ENCODE results near the gene CES2. TPM values are rescaled to one million over a fixed set of nuclear protein-coding genes. Genes with fewer than 3 reads are reported as not detected.
"Not testable (repeated sequence)": the region's sequence is repeated elsewhere in the genome, so short reads cannot be mapped to it uniquely, and the experiment has no call there.

Gene CES2
- total RNA-seq, 2 experiments from 2014 or later, result 59.3 to 62.6 TPM

DNA sequence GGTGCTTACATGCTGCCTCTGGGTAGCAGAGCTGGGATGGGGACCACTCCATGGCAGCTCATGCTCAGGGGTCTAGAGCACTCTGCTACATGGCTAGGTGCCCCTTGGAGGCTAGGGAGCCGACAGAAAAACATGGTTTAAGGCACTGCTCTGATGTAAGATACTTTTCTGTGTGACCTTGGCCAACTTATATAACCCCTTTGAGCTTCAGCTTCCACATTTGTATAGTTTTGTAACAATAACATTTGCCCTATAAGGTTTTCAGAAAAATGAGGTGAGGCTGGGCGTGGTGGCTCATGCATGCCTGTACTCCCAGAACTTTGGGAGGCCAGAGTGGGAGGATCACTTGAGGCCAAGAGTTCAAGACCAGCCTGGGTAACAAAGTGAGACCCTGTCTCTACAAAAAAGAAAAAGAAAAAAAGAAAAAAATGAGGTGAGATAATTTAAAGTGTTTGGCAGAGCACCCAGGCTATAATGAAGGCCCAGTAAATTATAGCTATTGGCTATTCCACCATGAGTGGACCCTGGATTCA is 56.3 kb downstream of the CES2 start:
- no peaks in the 10 kb centered on the region for H3K27me3 ChIP-seq (ENCODE audit: control insufficient read depth in 1 of 2, insufficient read depth in 2 of 2, low read length in 2 of 2)
- H3K9me3 ChIP-seq (ENCODE audit: control insufficient read depth in 1 of 2, insufficient read depth in 1 of 2, low read length in 2 of 2), result no peaks in the 10 kb centered on the region
- H3K36me3 ChIP-seq (ENCODE audit: insufficient read depth, low read length), result no peaks in the 10 kb centered on the region
- Mint-ChIP-seq H3K4me3 (no peak overlapping the region), H3K36me3 (ENCODE audit: low read depth) (no peaks in the 10 kb centered on the region), H3K27ac (no peak overlapping the region), H3K27me3 (no peaks in the 10 kb centered on the region), H3K9me3 (no peaks in the 10 kb centered on the region), H3K4me1 (ENCODE audit: low read depth) (no peaks in the 10 kb centered on the region)
- H3K27ac ChIP-seq (ENCODE audit: low read depth in 1 of 2, low read length in 2 of 2), result no peak overlapping the region
- CTCF ChIA-PET, result interaction anchor here (0.9 kb wide), 1 partner anchor 164 kb away, joined by 3 read pairs; no protein-coding TSS in a partner anchor
- H3K4me1 ChIP-seq (ENCODE audit: insufficient read depth, low read length), result no peaks in the 10 kb centered on the region
- no peak for DNase-seq
- no peak overlapping the region for H3K4me3 ChIP-seq (ENCODE audit: low read length)
- TF ChIP-seq, protein P1, sequence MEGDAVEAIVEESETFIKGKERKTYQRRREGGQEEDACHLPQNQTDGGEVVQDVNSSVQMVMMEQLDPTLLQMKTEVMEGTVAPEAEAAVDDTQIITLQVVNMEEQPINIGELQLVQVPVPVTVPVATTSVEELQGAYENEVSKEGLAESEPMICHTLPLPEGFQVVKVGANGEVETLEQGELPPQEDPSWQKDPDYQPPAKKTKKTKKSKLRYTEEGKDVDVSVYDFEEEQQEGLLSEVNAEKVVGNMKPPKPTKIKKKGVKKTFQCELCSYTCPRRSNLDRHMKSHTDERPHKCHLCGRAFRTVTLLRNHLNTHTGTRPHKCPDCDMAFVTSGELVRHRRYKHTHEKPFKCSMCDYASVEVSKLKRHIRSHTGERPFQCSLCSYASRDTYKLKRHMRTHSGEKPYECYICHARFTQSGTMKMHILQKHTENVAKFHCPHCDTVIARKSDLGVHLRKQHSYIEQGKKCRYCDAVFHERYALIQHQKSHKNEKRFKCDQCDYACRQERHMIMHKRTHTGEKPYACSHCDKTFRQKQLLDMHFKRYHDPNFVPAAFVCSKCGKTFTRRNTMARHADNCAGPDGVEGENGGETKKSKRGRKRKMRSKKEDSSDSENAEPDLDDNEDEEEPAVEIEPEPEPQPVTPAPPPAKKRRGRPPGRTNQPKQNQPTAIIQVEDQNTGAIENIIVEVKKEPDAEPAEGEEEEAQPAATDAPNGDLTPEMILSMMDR (IDR thresholded peaks at IDR 0.05), result no peak
- POLR2A ChIA-PET, result no interaction called here
- no peak for ATAC-seq (ENCODE audit: poor library complexity)
- intact Hi-C loops (cut with DNase I, micrococcal nuclease), result no loop called here

DNA sequence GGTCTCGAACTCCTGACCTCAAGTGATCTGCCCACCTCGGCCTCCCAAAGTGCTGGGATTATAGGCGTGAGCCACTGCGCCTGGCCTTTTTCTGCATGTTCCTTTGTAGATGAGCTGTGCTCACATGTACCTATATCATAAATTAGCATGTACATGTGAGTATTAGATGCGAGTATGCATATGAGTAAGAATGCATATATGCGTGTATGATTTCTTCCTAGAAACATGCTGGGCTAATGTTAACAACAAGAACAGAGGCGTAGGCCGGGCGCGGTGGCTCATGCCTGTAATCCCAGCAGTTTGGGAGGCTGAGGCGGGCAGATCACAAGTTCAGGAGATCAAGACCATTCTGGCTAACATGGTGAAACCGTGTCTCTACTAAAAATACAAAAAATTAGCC is 58.2 kb downstream of the CES2 start:
- H3K36me3 ChIP-seq (ENCODE audit: insufficient read depth, low read length); H3K27ac ChIP-seq (ENCODE audit: low read depth in 1 of 2, low read length in 2 of 2); CTCF ChIA-PET; H3K4me3 ChIP-seq (ENCODE audit: low read length); H3K27ac Mint-ChIP-seq; H3K27me3 Mint-ChIP-seq; H3K36me3 Mint-ChIP-seq (ENCODE audit: low read depth); H3K9me3 Mint-ChIP-seq; H3K4me3 Mint-ChIP-seq; H3K9me3 ChIP-seq (ENCODE audit: control insufficient read depth in 1 of 2, insufficient read depth in 1 of 2, low read length in 2 of 2); H3K4me1 Mint-ChIP-seq (ENCODE audit: low read depth); H3K27me3 ChIP-seq (ENCODE audit: control insufficient read depth in 1 of 2, insufficient read depth in 2 of 2, low read length in 2 of 2); ATAC-seq (ENCODE audit: poor library complexity); intact Hi-C loops (cut with DNase I, micrococcal nuclease); POLR2A ChIA-PET; H3K4me1 ChIP-seq (ENCODE audit: insufficient read depth, low read length); DNase-seq: not testable (repeated sequence)

Other genes starting within 250 kb of the CES2 start
- 1 to 10 TPM; 1.1 to 1.6 TPM for gene CMTM4, start 238.8 kb upstream of the CES2 start, total RNA-seq
- 10 to 100 TPM; 81.8 to 82.4 TPM for gene DYNC1LI2, start 183.9 kb upstream of the CES2 start, total RNA-seq
- gene TERB1, start 133.9 kb upstream of the CES2 start, total RNA-seq, result under 1 TPM; 0.11 to 0.22 TPM
- gene NAE1, start 104.5 kb upstream of the CES2 start, total RNA-seq, result 10 to 100 TPM; 89.1 to 91.2 TPM
- not detected for gene CA7, start 91.1 kb upstream of the CES2 start, total RNA-seq
- 1 to 10 TPM; 3.3 to 5.9 TPM for gene PDP2, start 55.0 kb upstream of the CES2 start, total RNA-seq
- gene CDH16, start 16.6 kb upstream of the CES2 start, total RNA-seq, result not detected
- under 1 TPM; 0.28 to 0.49 TPM for gene RRAD, start 10.0 kb upstream of the CES2 start, total RNA-seq
- 10 to 100 TPM; 58.6 to 70.4 TPM for gene CIAO2B, start 1.1 kb upstream of the CES2 start, total RNA-seq
- gene CES3, start 25.8 kb downstream of the CES2 start, total RNA-seq, result 1 to 10 TPM; 1.1 to 1.3 TPM
- gene CES4A, start 53.1 kb downstream of the CES2 start, total RNA-seq, result 10 to 100 TPM; 14.9 to 16.0 TPM
- 10 to 100 TPM; 58.8 to 59.6 TPM for gene CBFB, start 93.6 kb downstream of the CES2 start, total RNA-seq
- 10 to 100 TPM; 10.6 to 10.8 TPM for gene PHAF1, start 174.4 kb downstream of the CES2 start, total RNA-seq
- 1 to 10 TPM; 2.0 to 2.5 TPM for gene B3GNT9, start 215.5 kb downstream of the CES2 start, total RNA-seq
- gene TRADD, start 224.4 kb downstream of the CES2 start, total RNA-seq, result 10 to 100 TPM; 32.4 to 34.0 TPM
- gene FBXL8, start 224.4 kb downstream of the CES2 start, total RNA-seq, result 10 to 100 TPM; 11.5 to 11.6 TPM
- 10 to 100 TPM; 19.7 to 26.1 TPM for gene HSF4, start 229.2 kb downstream of the CES2 start, total RNA-seq
- gene NOL3, start 235.0 kb downstream of the CES2 start, total RNA-seq, result 1 to 10 TPM; 1.1 to 1.2 TPM
- 10 to 100 TPM in 1 of 2 experiments, 1 to 10 TPM in 1; 9.7 to 10.6 TPM for gene MATCAP1, start 248.4 kb downstream of the CES2 start, total RNA-seq